Measurements from ENCODE around the gene GRIK4.

Gene GRIK4

GRCh38 chr11:120867531-120867930 lies 356.0 kb downstream of the GRIK4 start:
- H3K4me1 ChIP-seq (ENCODE audit: control insufficient read depth, insufficient read depth, low read length) = no peaks in the 10 kb centered on the region
- no peak overlapping the region for H3K4me2 ChIP-seq (ENCODE audit: low read length)
- H3K9me3 ChIP-seq (replicated peaks; ENCODE audit: low read length) = no peaks in the 10 kb centered on the region
- H3K9ac ChIP-seq (ENCODE audit: low read depth, low read length) = no peak overlapping the region
- H3K27me3 ChIP-seq (ENCODE audit: control insufficient read depth, insufficient read depth, low read length) = no peaks in the 10 kb centered on the region
- H3K4me3 ChIP-seq (ENCODE audit: low read length) = no peak overlapping the region
- H3K36me3 ChIP-seq (ENCODE audit: insufficient read depth, low read length) = no peaks in the 10 kb centered on the region

- H3K27me3 ChIP-seq (ENCODE audit: control insufficient read depth, insufficient read depth, low read length) = no peaks in the 10 kb centered on the region
- H3K4me1 ChIP-seq (ENCODE audit: control insufficient read depth, insufficient read depth, low read length) = no peaks in the 10 kb centered on the region
- H3K9me3 ChIP-seq (replicated peaks; ENCODE audit: low read length) = no peaks in the 10 kb centered on the region
- H3K9ac ChIP-seq (ENCODE audit: low read depth, low read length) = no peak overlapping the region
- H3K4me2 ChIP-seq (ENCODE audit: low read length) = no peak overlapping the region
- H3K4me3 ChIP-seq (ENCODE audit: low read length) = no peak overlapping the region
- H3K36me3 ChIP-seq (ENCODE audit: insufficient read depth, low read length) = no peaks in the 10 kb centered on the region
Measured at GRCh38 chr11:120867988-120868387, 356.4 kb downstream of the GRIK4 start.

GRCh38 chr11:120869097-120869496 lies 357.5 kb downstream of the GRIK4 start:
- Histone ChIP-seq H3K4me2 (ENCODE audit: low read length) (no peak overlapping the region), H3K9me3 (replicated peaks; ENCODE audit: low read length) (no peaks in the 10 kb centered on the region), H3K27me3 (ENCODE audit: control insufficient read depth, insufficient read depth, low read length) (no peaks in the 10 kb centered on the region), H3K4me3 (ENCODE audit: low read length) (no peak overlapping the region), H3K9ac (ENCODE audit: low read depth, low read length) (no peak overlapping the region), H3K36me3 (ENCODE audit: insufficient read depth, low read length) (no peaks in the 10 kb centered on the region), H3K4me1 (ENCODE audit: control insufficient read depth, insufficient read depth, low read length) (no peaks in the 10 kb centered on the region)

- no peaks in the 10 kb centered on the region for H3K36me3 ChIP-seq (ENCODE audit: insufficient read depth, low read length)
- H3K4me3 ChIP-seq (ENCODE audit: low read length) = no peak overlapping the region
- H3K4me2 ChIP-seq (ENCODE audit: low read length) = no peak overlapping the region
- no peaks in the 10 kb centered on the region for H3K9me3 ChIP-seq (replicated peaks; ENCODE audit: low read length)
- H3K4me1 ChIP-seq (ENCODE audit: control insufficient read depth, insufficient read depth, low read length) = no peaks in the 10 kb centered on the region
- H3K9ac ChIP-seq (ENCODE audit: low read depth, low read length) = no peak overlapping the region
- no peaks in the 10 kb centered on the region for H3K27me3 ChIP-seq (ENCODE audit: control insufficient read depth, insufficient read depth, low read length)
Measured at GRCh38 chr11:120869516-120870011, 358.0 kb downstream of the GRIK4 start.

GRCh38 chr11:120871194-120871593 lies 359.6 kb downstream of the GRIK4 start:
- Histone ChIP-seq H3K27me3 (ENCODE audit: control insufficient read depth, insufficient read depth, low read length) (no peaks in the 10 kb centered on the region), H3K9ac (ENCODE audit: low read depth, low read length) (no peak overlapping the region), H3K4me3 (ENCODE audit: low read length) (no peak overlapping the region), H3K36me3 (ENCODE audit: insufficient read depth, low read length) (no peaks in the 10 kb centered on the region), H3K9me3 (replicated peaks; ENCODE audit: low read length) (no peaks in the 10 kb centered on the region), H3K4me1 (ENCODE audit: control insufficient read depth, insufficient read depth, low read length) (no peaks in the 10 kb centered on the region), H3K4me2 (ENCODE audit: low read length) (no peak overlapping the region)

- no peaks in the 10 kb centered on the region for H3K36me3 ChIP-seq (ENCODE audit: insufficient read depth, low read length)
- no peak overlapping the region for H3K4me2 ChIP-seq (ENCODE audit: low read length)
- no peak overlapping the region for H3K4me3 ChIP-seq (ENCODE audit: low read length)
- no peaks in the 10 kb centered on the region for H3K4me1 ChIP-seq (ENCODE audit: control insufficient read depth, insufficient read depth, low read length)
- no peak overlapping the region for H3K9ac ChIP-seq (ENCODE audit: low read depth, low read length)
- H3K9me3 ChIP-seq (replicated peaks; ENCODE audit: low read length) = no peaks in the 10 kb centered on the region
- H3K27me3 ChIP-seq (ENCODE audit: control insufficient read depth, insufficient read depth, low read length) = no peaks in the 10 kb centered on the region
Measured at GRCh38 chr11:120871924-120872323, 360.4 kb downstream of the GRIK4 start.

- no peak overlapping the region for H3K4me2 ChIP-seq (ENCODE audit: low read length)
- no peaks in the 10 kb centered on the region for H3K36me3 ChIP-seq (ENCODE audit: insufficient read depth, low read length)
- no peaks in the 10 kb centered on the region for H3K4me1 ChIP-seq (ENCODE audit: control insufficient read depth, insufficient read depth, low read length)
- H3K27me3 ChIP-seq (ENCODE audit: control insufficient read depth, insufficient read depth, low read length) = no peaks in the 10 kb centered on the region
- no peaks in the 10 kb centered on the region for H3K9me3 ChIP-seq (replicated peaks; ENCODE audit: low read length)
- H3K4me3 ChIP-seq (ENCODE audit: low read length) = no peak overlapping the region
- no peak overlapping the region for H3K9ac ChIP-seq (ENCODE audit: low read depth, low read length)
Measured at GRCh38 chr11:120873966-120874735, 362.6 kb downstream of the GRIK4 start.

GRCh38 chr11:120875986-120876385 lies 364.4 kb downstream of the GRIK4 start:
- Histone ChIP-seq H3K9ac (ENCODE audit: low read depth, low read length) (no peak overlapping the region), H3K9me3 (replicated peaks; ENCODE audit: low read length) (no peaks in the 10 kb centered on the region), H3K27me3 (ENCODE audit: control insufficient read depth, insufficient read depth, low read length) (peaks cover 5% of the 10 kb centered on the region), H3K4me3 (ENCODE audit: low read length) (no peak overlapping the region), H3K36me3 (ENCODE audit: insufficient read depth, low read length) (no peaks in the 10 kb centered on the region), H3K4me1 (ENCODE audit: control insufficient read depth, insufficient read depth, low read length) (no peaks in the 10 kb centered on the region), H3K4me2 (ENCODE audit: low read length) (no peak overlapping the region)

GRCh38 chr11:120877746-120878365 lies 366.3 kb downstream of the GRIK4 start:
- Histone ChIP-seq H3K4me1 (ENCODE audit: control insufficient read depth, insufficient read depth, low read length) (no peaks in the 10 kb centered on the region), H3K36me3 (ENCODE audit: insufficient read depth, low read length) (no peaks in the 10 kb centered on the region), H3K9ac (ENCODE audit: low read depth, low read length) (no peak overlapping the region), H3K4me3 (ENCODE audit: low read length) (no peak overlapping the region), H3K9me3 (replicated peaks; ENCODE audit: low read length) (no peaks in the 10 kb centered on the region), H3K4me2 (ENCODE audit: low read length) (no peak overlapping the region), H3K27me3 (ENCODE audit: control insufficient read depth, insufficient read depth, low read length) (peaks cover 18% of the 10 kb centered on the region)

GRCh38 chr11:120878781-120879180 lies 367.2 kb downstream of the GRIK4 start:
- no peaks in the 10 kb centered on the region for H3K4me1 ChIP-seq (ENCODE audit: control insufficient read depth, insufficient read depth, low read length)
- no peaks in the 10 kb centered on the region for H3K36me3 ChIP-seq (ENCODE audit: insufficient read depth, low read length)
- H3K9me3 ChIP-seq (replicated peaks; ENCODE audit: low read length) = no peaks in the 10 kb centered on the region
- no peak overlapping the region for H3K9ac ChIP-seq (ENCODE audit: low read depth, low read length)
- peaks cover 27% of the 10 kb centered on the region for H3K27me3 ChIP-seq (ENCODE audit: control insufficient read depth, insufficient read depth, low read length)
- H3K4me2 ChIP-seq (ENCODE audit: low read length) = no peak overlapping the region
- H3K4me3 ChIP-seq (ENCODE audit: low read length) = no peak overlapping the region

- no peak overlapping the region for H3K4me3 ChIP-seq (ENCODE audit: low read length)
- no peak overlapping the region for H3K9ac ChIP-seq (ENCODE audit: low read depth, low read length)
- no peaks in the 10 kb centered on the region for H3K4me1 ChIP-seq (ENCODE audit: control insufficient read depth, insufficient read depth, low read length)
- no peaks in the 10 kb centered on the region for H3K9me3 ChIP-seq (replicated peaks; ENCODE audit: low read length)
- peaks cover 42% of the 10 kb centered on the region for H3K27me3 ChIP-seq (ENCODE audit: control insufficient read depth, insufficient read depth, low read length)
- no peaks in the 10 kb centered on the region for H3K36me3 ChIP-seq (ENCODE audit: insufficient read depth, low read length)
- H3K4me2 ChIP-seq (ENCODE audit: low read length) = no peak overlapping the region
Measured at GRCh38 chr11:120880498-120881175, 369.1 kb downstream of the GRIK4 start.
